Stimulated activated CD4-positive, alpha-beta T cell treated with anti-CD3 and anti-CD28 coated beads, Interleukin-4, amount 100 ng/mL, for 24 hours (primary cell): Measurements from ENCODE around the gene FAM81B.

Experiments
- DNase-seq: peaks from one replicate; pipeline ENCODE4 v3.0.0-alpha.2; 2020

FAM81B gene

DNA sequence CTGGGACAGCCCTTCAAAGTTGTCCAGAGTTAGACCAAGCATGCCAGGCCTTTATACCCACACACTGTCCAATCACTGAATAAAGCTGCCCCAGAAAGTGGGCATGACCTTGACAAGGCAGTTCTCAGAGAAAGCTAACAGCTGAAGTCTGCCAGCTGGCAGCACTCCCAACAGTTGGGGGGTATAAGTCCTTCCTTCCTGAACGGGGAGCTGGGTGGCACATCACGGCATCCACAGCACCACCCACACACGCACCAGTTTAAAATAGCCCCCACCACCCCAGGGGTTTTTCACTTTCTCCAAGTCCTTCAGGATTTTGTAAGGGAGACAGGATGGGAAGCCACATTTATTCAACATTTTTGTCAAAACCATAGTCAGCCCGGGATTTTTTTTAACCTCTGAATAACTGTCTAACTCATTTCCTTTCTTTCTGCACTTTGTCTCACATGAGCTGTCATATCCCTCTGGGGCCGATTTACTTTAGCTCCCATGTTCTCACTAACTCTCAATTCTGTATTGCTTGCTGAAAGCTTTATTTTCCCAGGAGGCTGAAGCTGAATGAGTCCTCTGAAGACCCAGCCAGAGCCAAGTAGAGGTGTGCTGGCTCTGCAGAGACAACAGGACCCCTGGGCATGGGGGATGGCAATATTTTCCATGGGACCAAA is 15.4 kb downstream of the FAM81B start:
- no peak for DNase-seq

DNA sequence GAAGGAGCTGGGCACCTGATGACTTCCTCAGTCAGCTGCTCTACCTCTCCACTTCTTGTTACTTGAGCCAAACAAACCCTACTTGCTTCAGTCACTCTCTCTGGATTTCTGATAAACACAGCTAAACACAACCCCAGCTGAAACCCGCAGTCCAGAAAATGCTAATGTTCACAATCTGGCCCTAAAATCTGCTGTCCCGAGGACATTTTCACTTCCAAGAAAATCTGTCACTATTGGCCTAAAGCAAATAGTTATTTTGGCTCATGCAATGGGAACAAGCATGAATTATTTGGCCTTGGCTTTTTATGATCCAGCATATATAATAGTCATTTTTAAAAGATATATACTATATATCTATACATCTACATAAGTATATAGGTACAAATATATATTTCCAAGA is 19.1 kb downstream of the FAM81B start:
- DNase-seq = no peak

DNA sequence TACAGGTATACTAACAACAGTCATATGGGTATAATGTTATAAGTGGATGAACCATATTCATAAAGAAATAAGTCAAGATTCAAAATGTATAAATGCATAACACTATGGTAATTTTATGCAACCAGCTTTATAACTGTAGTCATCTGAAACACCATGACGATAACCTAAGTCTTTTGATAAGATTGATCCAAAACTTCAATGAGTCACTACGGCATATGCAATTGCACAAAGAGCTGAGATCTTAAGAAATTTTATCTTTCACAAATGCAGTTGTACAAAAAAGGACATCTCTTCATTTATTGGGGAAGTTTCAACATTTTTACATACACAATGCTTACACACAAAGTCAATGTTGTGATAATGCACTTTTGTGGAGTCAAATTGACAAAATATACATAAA is 20.3 kb downstream of the FAM81B start:
- no peak for DNase-seq

DNA sequence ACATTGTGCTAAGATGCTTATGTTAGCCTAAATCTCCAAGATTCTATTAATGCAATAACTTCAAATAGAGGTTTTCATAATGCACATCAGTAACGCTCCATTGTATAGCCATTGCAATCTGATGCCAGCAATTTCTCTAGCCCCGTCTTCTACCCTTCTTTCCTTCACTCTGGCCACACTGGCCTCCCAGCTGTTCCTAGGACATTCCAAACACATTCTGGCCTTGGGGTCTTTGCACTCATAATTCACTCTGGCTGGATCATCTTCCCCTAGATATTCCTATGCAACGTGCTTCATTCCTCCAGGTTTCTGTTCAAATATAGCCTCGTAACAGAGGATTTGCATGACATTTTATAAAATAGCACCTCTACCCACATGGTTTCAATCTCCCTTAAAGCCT is 23.3 kb downstream of the FAM81B start:
- DNase-seq = no peak

DNA sequence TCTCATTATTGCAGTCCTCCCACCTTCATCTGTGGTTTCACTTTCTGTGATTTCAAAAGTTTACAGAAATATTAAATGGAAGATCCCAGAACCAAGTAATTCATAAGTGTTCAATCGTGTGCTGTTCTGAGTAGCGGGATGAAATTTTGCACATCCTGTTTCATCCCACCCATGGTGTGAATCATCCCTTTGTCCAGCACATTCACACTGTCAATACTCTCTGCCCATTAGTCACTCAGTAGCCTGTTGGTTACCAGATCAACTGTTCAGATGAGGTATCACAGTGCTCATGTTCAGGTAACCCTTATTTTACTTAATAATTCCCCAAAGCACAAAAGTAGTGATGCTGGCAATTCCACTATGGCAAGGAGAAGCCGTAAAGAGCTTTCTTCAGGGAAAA is 26.8 kb downstream of the FAM81B start:
- DNase-seq = no peak

DNA sequence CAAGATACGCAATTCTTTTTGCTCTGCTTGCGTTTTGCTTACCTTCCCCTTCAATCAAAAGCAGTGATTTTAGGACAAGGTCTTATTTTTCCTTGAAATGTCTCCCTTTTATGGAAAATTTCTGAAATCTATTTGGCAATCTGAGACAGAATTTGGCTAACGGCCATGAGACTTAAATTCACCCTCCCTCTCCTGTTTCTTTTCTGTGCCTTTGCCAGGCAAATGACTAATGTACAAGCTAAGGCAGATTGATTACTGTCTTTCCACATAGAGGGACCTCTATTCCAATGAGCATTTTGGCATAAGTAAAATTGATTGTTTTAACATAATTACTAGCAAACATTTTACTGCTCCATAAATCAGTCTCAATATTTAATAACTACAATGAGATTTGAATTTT is 31.7 kb downstream of the FAM81B start:
- DNase-seq = no peak

DNA sequence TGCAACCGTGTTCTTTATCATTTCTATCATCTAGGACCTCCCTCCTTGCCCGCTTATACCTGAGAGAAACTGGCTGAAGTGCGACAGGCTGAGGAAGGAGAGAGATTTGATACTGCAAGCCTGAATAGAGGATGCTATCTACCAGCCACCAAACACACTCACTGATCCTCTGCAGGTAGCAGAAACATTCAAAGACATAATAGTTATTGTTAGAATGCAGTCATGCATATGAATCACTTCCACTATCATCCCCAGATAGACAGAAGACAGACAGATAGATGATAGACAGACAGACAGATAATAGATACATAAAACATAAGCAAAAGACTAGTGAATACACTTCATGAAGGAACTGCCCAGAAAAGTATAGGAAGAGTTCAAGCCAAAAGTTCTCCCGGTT is 32.9 kb downstream of the FAM81B start:
- no peak for DNase-seq

DNA sequence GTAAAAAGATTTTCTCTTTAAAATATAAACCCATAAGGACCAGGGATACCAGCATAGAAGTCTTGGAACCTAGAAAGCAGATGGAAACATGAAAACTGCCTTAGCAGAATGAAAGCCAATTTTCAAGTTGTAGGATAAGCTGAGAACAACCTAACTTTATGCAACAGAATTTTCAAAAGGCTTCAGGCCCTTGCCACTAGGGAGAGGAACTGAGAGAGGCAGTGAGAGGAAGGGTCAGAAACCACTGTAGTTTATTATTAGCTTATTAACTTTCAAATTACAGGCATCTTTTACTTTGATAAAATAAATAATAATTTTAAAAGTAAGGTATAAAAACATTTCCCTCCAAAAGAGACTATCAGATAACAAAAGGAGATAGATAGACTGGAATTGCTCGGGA is 33.4 kb downstream of the FAM81B start:
- no peak for DNase-seq

DNA sequence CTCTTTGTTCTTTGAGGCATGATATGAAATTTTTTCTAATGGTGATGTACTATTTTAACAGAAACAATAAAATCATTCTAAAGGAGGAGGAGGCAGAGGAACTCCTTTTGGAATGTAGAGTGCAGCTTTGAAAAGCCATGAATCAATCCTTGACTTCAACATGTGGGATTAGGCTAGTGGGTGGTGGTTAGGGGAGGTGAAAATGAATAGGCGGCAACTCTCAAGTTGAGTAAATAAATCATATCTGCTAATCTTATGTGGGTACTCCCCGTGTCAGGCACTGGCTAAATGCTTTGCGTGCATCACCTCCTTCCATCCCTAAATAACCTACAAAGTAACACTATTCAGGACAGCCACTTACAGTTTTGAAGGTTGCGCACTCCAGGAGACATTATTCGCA is 35.1 kb downstream of the FAM81B start:
- no peak for DNase-seq

DNA sequence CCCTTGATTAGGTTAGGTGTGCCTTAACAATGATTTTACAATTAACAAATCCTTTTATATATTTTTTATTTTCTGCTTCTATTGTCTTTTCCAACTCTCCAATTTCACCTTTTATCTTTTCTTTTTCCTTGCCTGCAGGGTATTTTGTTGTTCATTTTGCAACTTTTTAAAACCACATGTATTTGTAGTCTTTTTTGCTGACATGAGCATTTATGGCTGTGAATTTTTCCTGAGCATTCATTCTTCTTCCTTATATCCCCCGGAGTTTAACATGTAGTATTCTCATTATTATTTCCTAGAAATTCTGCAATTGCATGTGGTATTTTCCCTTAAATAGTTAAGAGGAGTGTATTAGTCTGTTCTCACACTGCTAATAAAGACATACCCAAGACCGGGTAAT is 41.6 kb downstream of the FAM81B start:
- no peak for DNase-seq

DNA sequence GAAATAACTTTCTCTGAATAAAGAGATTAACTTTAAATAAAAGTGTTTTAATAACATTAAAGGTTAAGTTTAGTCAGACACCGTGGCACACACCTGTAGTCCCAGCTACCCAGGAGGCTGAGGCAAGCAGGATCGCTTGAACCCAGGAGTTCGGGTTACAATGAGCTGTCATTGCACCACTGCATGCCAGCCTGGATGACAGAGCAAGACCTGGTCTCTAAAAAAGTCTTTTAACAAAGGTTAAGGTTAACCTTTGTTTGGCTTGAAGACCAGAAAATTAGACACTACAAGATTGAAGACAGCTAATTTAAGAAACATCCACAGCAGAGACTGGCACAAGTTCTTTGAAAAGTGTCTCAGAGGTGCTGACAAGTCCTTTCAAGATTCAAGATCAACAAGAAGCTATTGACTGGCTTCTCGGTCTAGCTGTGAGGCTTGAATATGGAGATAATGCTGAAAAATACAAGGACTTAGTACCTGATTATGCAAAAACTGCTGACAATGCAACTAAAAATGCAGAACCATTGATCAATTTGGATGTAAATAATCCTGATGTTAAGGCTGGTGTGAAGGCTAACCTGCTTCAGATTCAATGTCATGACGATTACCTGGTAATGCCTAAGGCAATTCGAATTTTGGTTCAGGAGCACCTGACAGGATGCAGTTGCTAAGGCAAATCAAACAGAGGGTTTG is 48.8 kb downstream of the FAM81B start:
- no peak for DNase-seq

DNA sequence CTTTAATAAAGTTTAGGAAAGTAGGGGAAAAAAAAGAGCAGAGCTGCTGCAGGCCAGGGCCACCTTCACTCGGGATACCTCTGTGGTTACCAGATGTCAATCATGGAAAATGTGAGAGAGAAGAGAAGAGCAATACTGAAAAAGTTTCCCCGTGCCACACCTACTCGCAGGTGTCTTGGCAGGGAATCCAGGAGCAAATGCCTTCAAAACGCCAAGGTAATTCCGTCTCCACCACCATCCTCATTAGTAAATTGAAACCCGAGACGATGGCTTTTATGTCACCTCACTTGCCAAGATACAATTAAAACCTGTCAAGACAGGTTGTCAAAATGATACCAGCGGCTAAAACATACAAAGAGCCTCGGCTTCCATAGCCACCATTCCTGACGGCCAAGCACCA is 49.7 kb downstream of the FAM81B start:
- DNase-seq = no peak

DNA sequence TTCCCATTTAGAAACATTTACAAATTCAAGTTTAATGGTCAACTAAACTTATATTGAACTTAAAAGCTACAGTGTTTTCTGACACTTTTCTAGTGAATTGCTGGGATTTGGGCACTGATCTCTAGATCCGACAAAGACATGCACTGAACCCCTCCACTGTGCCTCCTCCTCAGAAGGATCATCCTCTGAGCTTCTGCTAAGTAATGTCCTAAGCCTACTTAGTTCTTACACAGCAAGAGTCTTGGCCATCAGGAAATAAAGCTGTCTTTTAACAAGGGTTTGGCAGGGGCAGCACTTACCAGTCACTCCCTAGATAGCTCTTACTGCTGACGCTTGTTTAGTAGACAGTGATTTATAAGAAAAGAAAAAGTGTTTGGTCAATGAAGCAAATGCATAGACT is 50.5 kb downstream of the FAM81B start:
- no peak for DNase-seq

DNA sequence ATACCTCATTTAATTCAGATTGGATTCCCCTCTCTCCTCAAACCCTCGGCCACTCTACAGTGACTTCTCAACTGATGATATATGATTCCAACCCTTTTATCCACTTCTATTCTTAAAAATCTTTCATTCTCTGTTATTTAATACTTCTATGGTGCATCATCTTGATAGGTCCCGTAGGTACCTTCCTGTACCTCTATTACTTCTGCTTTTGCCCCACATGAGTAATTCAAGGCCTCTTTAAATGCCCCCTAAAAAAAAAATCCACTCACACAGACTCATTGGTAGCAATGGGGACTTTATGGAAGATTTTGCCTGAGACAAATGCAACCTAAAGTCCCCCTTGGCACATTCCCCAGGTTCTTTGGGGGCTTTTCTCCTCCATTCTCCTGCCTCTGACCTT is 54.3 kb downstream of the FAM81B start:
- DNase-seq = no peak

DNA sequence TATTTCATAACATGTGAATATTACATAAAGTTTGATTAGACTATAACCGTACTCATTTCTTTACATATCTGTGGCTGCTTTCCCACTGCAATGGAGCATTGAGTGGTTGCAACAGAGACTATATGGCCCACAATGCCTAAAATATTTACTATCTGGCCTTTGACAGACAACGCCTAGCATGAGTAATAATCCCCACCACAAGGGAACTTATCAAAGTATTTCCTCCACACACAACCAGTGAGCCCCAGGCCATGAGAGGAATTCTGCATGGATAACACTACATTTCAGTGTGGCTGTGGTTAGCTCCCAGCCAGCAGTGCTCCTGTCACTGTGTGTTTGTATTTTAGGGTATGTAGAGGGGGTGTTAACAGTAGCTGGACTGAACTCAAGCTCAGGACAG is 54.8 kb downstream of the FAM81B start:
- DNase-seq = no peak

DNA sequence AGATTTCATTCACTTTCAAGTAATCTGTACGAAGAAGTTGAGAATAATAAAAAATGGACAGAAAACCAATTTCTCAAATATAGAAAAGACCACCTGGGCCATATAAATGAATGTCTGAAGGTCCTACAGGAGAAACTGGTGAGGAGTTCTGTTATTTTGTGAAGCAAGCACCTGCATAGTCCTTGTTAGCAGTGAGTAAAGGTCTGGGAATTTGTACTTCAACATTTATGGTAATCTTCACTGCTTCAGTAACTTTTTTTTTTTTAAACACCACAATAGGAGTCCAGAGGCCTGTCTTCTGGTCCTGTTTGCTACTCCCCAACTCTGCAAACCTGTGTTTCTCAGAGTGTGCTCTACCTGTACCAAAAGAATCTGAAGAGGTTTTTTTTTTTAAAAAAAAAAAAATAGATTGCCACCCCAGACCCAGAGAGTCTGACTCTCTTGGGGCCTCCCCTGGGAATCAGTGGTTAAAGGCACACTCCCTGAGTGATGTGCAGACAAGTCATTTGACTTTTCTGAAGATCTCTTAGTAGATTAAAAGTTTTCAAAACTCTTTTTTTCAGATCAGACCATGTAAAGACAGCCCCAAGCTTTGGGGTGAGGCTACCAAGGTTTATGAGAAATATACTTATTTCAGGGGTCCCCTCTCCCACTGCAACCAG is 55.5 kb downstream of the FAM81B start:
- no peak for DNase-seq

DNA sequence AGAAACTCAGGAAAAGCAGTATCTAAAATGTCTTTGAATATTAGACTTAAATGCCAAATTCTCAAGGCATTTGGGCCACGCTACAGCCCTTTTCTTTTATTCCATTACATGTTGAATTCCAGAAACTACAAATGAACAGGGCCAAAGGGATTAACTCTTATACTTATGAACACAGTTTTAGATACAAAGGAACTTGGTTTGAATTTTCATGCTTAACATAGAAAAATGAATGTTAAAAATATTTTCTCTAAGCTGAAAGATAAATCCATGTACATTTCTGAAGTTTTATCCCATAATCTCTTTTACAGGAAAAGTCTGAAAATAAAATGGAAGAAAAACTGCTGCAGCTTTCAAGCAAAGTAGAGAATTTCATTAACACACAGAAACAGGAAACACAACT is 56.8 kb downstream of the FAM81B start:
- no peak for DNase-seq

DNA sequence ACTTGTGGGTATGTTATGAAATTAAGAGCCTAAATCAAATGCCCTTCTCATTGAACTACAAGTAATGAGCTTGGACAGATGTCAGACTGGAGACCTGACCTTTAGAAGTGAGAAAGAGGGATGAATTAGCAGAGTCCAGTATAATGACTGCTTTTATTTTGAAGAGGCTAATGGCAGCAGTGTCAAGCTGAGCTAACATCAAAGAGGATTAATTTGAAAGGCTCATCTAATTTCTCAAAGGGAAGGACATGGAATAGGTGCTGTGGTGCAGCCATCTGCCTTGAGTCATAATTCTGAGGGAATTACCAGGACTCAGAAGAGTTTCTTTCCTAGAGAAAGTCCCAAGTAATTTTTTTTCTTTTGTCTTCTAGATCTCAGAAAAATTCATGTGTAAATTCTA is 57.6 kb downstream of the FAM81B start:
- no peak for DNase-seq

DNA sequence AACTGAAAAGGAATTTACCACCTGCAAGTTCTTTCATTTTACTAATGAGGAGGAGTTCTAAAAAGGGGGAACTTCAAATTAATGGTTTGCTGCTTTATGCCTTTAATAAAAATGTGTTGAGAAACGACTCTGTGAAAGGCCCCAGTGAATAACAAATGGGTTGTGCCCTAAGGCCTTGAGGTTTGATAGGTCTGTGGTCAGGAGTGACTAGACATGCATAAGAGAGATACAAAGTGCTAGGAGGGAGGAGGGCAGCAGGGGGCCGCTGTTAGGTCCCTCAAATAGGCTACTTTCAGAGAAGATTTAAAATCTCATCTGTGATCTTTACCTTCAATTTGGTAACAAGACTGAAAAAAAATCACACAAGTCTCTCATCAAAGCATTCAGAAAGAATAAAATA is 58.3 kb downstream of the FAM81B start:
- DNase-seq = no peak

DNA sequence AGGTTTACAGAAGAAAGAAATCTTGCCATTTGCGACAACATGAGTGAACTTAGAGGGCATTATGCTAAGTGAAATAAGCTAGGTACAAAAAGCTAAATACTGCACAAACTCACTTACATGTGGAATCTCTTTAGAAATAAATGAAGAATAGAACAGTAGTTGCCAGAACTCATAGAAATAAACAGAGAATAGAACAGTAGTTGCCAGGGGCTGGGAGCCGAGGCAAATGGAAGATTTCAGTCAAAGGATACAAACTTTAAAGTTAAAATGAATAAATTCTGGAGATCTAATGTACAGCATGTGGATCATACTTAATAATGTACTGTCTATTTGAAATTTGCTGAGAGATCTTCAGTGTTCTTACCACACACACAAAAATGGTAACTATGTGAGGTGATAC is 63.4 kb downstream of the FAM81B start:
- DNase-seq = no peak

DNA sequence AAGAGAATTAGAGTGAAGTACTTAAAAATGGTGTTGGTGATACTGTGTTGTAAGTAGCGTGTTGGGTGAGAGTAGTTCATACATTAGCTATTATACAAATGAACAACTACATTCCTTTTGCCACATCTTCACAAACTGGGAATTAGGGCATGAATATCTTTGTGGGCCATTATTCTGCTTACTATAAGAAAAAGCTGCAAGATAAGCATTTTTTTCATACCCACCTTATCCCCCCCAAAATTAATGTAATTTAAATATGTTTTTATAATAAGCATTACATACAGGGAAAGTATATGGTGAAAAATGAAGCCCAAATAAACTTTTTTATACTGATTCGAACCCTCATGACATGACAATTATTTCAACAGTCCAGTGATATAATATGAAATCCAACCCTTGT is 69.5 kb downstream of the FAM81B start:
- no peak for DNase-seq

DNA sequence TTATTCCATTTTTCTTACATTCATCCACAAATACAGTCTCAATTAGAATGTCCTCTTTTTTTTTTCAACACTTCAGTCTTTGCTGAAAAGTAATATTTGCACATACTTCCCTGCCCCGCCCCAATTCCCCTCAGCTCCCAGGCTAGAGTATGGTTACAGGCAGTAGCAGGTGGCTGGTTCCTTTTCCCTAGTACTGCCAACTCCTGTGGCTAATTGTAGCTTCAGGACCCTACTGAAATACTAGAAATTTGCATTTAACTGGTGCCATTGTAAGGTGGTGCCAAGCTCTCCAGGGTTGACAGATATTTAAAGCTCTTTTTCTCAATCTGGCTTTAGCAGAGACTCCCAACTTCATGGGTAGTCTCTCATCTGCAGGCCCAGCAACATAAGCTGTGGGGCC is 80.3 kb downstream of the FAM81B start:
- DNase-seq = no peak

DNA sequence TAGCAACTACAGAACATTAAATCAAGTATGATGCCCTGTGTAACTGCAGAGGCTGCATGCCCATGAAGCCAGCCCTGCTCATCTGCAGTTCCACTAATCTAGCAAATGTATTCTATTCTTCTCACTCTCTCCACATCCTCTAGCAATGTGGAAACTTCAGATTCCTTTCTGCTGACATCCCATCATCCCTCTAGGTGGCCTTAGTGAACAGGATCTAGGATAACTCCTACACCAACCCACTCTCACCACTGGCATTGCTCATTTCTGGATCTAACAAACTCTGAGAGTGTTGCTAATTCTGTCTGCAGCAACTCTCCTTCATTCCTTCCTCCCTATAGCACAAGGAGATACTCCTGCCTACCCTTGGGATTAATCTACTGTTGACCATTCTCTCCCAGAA is 80.8 kb downstream of the FAM81B start:
- DNase-seq = no peak

DNA sequence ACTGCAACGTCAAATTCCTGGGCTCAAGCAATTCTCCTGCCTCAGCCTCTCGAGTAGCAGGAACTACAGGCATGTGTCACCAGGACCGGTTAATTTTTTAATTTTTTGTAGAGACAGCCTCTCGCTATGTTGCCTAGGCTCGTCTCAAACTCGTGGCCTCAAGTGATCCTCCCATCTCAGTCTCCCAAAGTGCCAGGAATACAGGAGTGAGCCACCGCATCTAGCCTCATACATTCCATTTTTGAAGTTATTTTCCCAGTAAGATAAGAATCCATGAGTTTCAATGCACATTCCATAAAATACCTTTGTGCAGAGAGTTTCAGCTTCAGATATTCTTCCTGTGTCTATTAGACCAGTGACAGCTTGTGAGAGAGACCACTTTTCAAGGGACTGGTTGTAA is 93.3 kb downstream of the FAM81B start:
- no peak for DNase-seq

DNA sequence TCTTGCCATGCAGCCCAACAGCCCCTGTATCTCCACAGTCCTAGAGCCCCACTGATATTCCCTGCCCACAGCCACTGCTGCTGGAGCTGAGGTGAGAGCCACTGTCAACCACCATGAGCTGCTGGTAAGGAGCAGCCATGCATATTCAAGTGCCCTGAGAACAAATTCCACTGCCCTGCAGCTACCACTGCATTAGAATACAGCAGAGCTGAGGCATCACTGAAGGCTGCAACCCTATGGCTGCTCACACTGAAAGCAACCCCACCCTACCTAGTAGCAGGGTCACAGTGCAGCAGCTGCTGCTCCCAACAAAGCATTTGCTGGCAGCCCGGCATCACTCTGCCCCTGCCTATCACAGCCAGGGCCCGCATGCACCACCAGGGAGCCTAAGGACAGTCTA is 95.0 kb downstream of the FAM81B start:
- no peak for DNase-seq
